ENCODE measurements around the gene ZNF148. TPM values are rescaled to one million over a fixed set of nuclear protein-coding genes. Genes with fewer than 3 reads are reported as not detected.
A peak's percentile ranks its signal among the peaks of the same experiment; 100 is the strongest.

Gene ZNF148
- total and polyA plus RNA-seq, 7 experiments from 2014 or later: 36.3 to 101 (median 58.6) TPM

- POLR2A ChIA-PET: no interaction called here
- intact Hi-C loops (cut with micrococcal nuclease): no loop called here
- H3K4me3 ChIP-seq (ENCODE audit: low read length): no peak overlapping the region
- H3K36me3 ChIP-seq (ENCODE audit: control insufficient read depth in 2 of 3, insufficient read depth in 3 of 3, low read length in 3 of 3): peaks cover 0 to 13% (median 2%) of the 10 kb centered on the region in 3 experiments
- H3K4me1 Mint-ChIP-seq: peaks cover 5 to 51% (median 26%) of the 10 kb centered on the region in 7 donors
- no peak overlapping the region for H3K27ac ChIP-seq (ENCODE audit: low read depth, low read length)
- H3K9me3 ChIP-seq (ENCODE audit: control insufficient read depth in 2 of 3, low read length in 3 of 3): no peaks in the 10 kb centered on the region
- peaks cover 9 to 51% (median 28%) of the 10 kb centered on the region in 5 donors for H3K36me3 Mint-ChIP-seq
- CTCF ChIA-PET: no interaction called here
- DNase-seq: no peak
- no peaks in the 10 kb centered on the region for H3K27me3 ChIP-seq (ENCODE audit: control insufficient read depth in 2 of 2, insufficient read depth in 2 of 2, low read length in 2 of 2)
- no peak for ATAC-seq
- peaks cover 0 to 4% (median 0%) of the 10 kb centered on the region in 11 donors for H3K9me3 Mint-ChIP-seq
- H3K27me3 Mint-ChIP-seq: no peaks in the 10 kb centered on the region
- H3K4me3 Mint-ChIP-seq: no peak overlapping the region
- H3K4me1 ChIP-seq (ENCODE audit: control insufficient read depth in 2 of 2, insufficient read depth in 2 of 2, low read length in 2 of 2): no peaks in the 10 kb centered on the region
- peak overlapping the region in 4 of 9 donors; percentile 6 to 58 (median 41) for H3K27ac Mint-ChIP-seq
These were observed 57.4 kb downstream of the ZNF148 start for GRCh38 chr3:125317761-125318160.

- Histone ChIP-seq H3K4me1 (ENCODE audit: control insufficient read depth in 2 of 2, insufficient read depth in 2 of 2, low read length in 2 of 2) (peaks cover 0 to 7% of the 10 kb centered on the region in 2 donors), H3K27me3 (ENCODE audit: control insufficient read depth in 2 of 2, insufficient read depth in 2 of 2, low read length in 2 of 2) (no peaks in the 10 kb centered on the region), H3K4me3 (ENCODE audit: low read length) (no peak overlapping the region), H3K36me3 (ENCODE audit: control insufficient read depth in 2 of 3, insufficient read depth in 3 of 3, low read length in 3 of 3) (peaks cover 0 to 8% (median 0%) of the 10 kb centered on the region in 3 experiments), H3K9me3 (ENCODE audit: control insufficient read depth in 2 of 3, low read length in 3 of 3) (no peaks in the 10 kb centered on the region), H3K27ac (ENCODE audit: low read depth, low read length) (no peak overlapping the region)
- Mint-ChIP-seq H3K4me3 (no peak overlapping the region), H3K4me1 (peaks cover 12 to 59% (median 35%) of the 10 kb centered on the region in 7 donors), H3K27ac (peak overlapping the region in 7 of 9 donors; percentile 14 to 82 (median 70)), H3K27me3 (no peaks in the 10 kb centered on the region), H3K9me3 (peaks cover 0 to 4% (median 0%) of the 10 kb centered on the region in 11 donors), H3K36me3 (peaks cover 9 to 54% (median 32%) of the 10 kb centered on the region in 5 donors)
- ChIA-PET POLR2A (interaction anchor here (0.6 kb wide), 1 partner anchor 39 kb away, joined by 3 read pairs; no protein-coding TSS in a partner anchor), CTCF (no interaction called here)
- no peak for ATAC-seq
- no peak for DNase-seq
- intact Hi-C loops (cut with micrococcal nuclease): no loop called here
These were observed 58.2 kb downstream of the ZNF148 start for GRCh38 chr3:125316949-125317348.

- H3K9me3 Mint-ChIP-seq: peaks cover 0 to 4% (median 0%) of the 10 kb centered on the region in 11 donors
- H3K4me3 ChIP-seq (ENCODE audit: low read length): no peak overlapping the region
- H3K27ac ChIP-seq (ENCODE audit: low read depth, low read length): no peak overlapping the region
- no peaks in the 10 kb centered on the region for H3K27me3 Mint-ChIP-seq
- peaks cover 16 to 65% (median 40%) of the 10 kb centered on the region in 7 donors for H3K4me1 Mint-ChIP-seq
- DNase-seq (no peak), ATAC-seq (no peak)
- H3K4me1 ChIP-seq (ENCODE audit: control insufficient read depth in 2 of 2, insufficient read depth in 2 of 2, low read length in 2 of 2): peaks cover 0 to 11% of the 10 kb centered on the region in 2 donors
- ChIA-PET CTCF (no interaction called here), POLR2A (interaction anchor here (1.2 kb wide), 1 partner anchor 59 kb away, joined by 4 read pairs; the partner anchor contains the start of gene ZNF148)
- H3K4me3 Mint-ChIP-seq: no peak overlapping the region
- H3K27me3 ChIP-seq (ENCODE audit: control insufficient read depth in 2 of 2, insufficient read depth in 2 of 2, low read length in 2 of 2): no peaks in the 10 kb centered on the region
- intact Hi-C loops (cut with micrococcal nuclease): no loop called here
- no peaks in the 10 kb centered on the region for H3K9me3 ChIP-seq (ENCODE audit: control insufficient read depth in 2 of 3, low read length in 3 of 3)
- H3K27ac Mint-ChIP-seq: peak overlapping the region in 8 of 9 donors; percentile 14 to 82 (median 71)
- H3K36me3 Mint-ChIP-seq: peaks cover 9 to 50% (median 32%) of the 10 kb centered on the region in 5 donors
- peaks cover 0 to 7% (median 0%) of the 10 kb centered on the region in 3 experiments for H3K36me3 ChIP-seq (ENCODE audit: control insufficient read depth in 2 of 3, insufficient read depth in 3 of 3, low read length in 3 of 3)
These were observed 58.9 kb downstream of the ZNF148 start for GRCh38 chr3:125316246-125316645.

GRCh38 chr3:125313060-125313635, 62.0 kb downstream of the ZNF148 start:
- DNase-seq (peak in 1 of 9 donors; percentile 3), ATAC-seq (no peak)
- peak overlapping the region in 5 of 10 donors; percentile 0 to 23 (median 9) for H3K4me3 Mint-ChIP-seq
- H3K27me3 Mint-ChIP-seq: no peaks in the 10 kb centered on the region
- ChIA-PET POLR2A (no interaction called here), CTCF (no interaction called here)
- peaks cover 22 to 74% (median 58%) of the 10 kb centered on the region in 7 donors for H3K4me1 Mint-ChIP-seq
- Histone ChIP-seq H3K4me1 (ENCODE audit: control insufficient read depth in 2 of 2, insufficient read depth in 2 of 2, low read length in 2 of 2) (peaks cover 0 to 17% of the 10 kb centered on the region in 2 donors), H3K4me3 (ENCODE audit: low read length) (no peak overlapping the region), H3K36me3 (ENCODE audit: control insufficient read depth in 2 of 3, insufficient read depth in 3 of 3, low read length in 3 of 3) (no peaks in the 10 kb centered on the region), H3K27me3 (ENCODE audit: control insufficient read depth in 2 of 2, insufficient read depth in 2 of 2, low read length in 2 of 2) (no peaks in the 10 kb centered on the region), H3K9me3 (ENCODE audit: control insufficient read depth in 2 of 3, low read length in 3 of 3) (no peaks in the 10 kb centered on the region), H3K27ac (ENCODE audit: low read depth, low read length) (no peak overlapping the region)
- intact Hi-C loops (cut with micrococcal nuclease): loop anchor here in 1 of 2 donors (5.0 kb wide), 3 partner anchors 64 to 604 kb away; partner anchors contain the start of gene ZNF148
- peaks cover 0 to 4% (median 0%) of the 10 kb centered on the region in 11 donors for H3K9me3 Mint-ChIP-seq
- H3K36me3 Mint-ChIP-seq: peaks cover 9 to 48% (median 33%) of the 10 kb centered on the region in 5 donors
- H3K27ac Mint-ChIP-seq: peak overlapping the region in 8 of 9 donors; percentile 40 to 86 (median 79)

- H3K4me3 Mint-ChIP-seq: peak overlapping the region; percentile 78 to 99 (median 94)
- H3K36me3 ChIP-seq (ENCODE audit: control insufficient read depth in 2 of 3, insufficient read depth in 3 of 3, low read length in 3 of 3): no peaks in the 10 kb centered on the region
- POLR2A ChIA-PET: interaction anchor here (1.0 to 1.8 kb wide), 2 partner anchors 65 to 173 kb away, joined by 3 to 7 read pairs; partner anchors contain the start of gene ZNF148
- peaks cover 0 to 4% (median 0%) of the 10 kb centered on the region in 11 donors for H3K9me3 Mint-ChIP-seq
- peaks cover 0 to 17% of the 10 kb centered on the region in 2 donors for H3K4me1 ChIP-seq (ENCODE audit: control insufficient read depth in 2 of 2, insufficient read depth in 2 of 2, low read length in 2 of 2)
- CTCF ChIA-PET: no interaction called here
- ATAC-seq: peak; percentile 92
- no peaks in the 10 kb centered on the region for H3K9me3 ChIP-seq (ENCODE audit: control insufficient read depth in 2 of 3, low read length in 3 of 3)
- intact Hi-C loops (cut with micrococcal nuclease): loop anchor here (1.0 to 5.0 kb wide), 7 partner anchors 14 to 607 kb away; partner anchors contain the start of gene ZNF148 (in 2 of the 2)
- no peaks in the 10 kb centered on the region for H3K27me3 Mint-ChIP-seq
- peak overlapping the region; percentile 52 for H3K4me3 ChIP-seq (ENCODE audit: low read length)
- H3K4me1 Mint-ChIP-seq: peaks cover 28 to 82% (median 65%) of the 10 kb centered on the region in 7 donors
- peak; percentile 15 to 51 (median 41) for DNase-seq
- peak overlapping the region; percentile 62 for H3K27ac ChIP-seq (ENCODE audit: low read depth, low read length)
- peak overlapping the region; percentile 40 to 97 (median 90) for H3K27ac Mint-ChIP-seq
- H3K36me3 Mint-ChIP-seq: peaks cover 0 to 46% (median 40%) of the 10 kb centered on the region in 5 donors
- H3K27me3 ChIP-seq (ENCODE audit: control insufficient read depth in 2 of 2, insufficient read depth in 2 of 2, low read length in 2 of 2): no peaks in the 10 kb centered on the region
These were observed 64.5 kb downstream of the ZNF148 start for GRCh38 chr3:125310623-125311081.

GRCh38 chr3:125309476-125309875, 65.6 kb downstream of the ZNF148 start:
- peaks cover 0 to 4% (median 0%) of the 10 kb centered on the region in 11 donors for H3K9me3 Mint-ChIP-seq
- H3K36me3 Mint-ChIP-seq: peaks cover under 1 to 52% (median 44%) of the 10 kb centered on the region in 5 donors
- H3K27me3 Mint-ChIP-seq: no peaks in the 10 kb centered on the region
- no peak overlapping the region for H3K27ac ChIP-seq (ENCODE audit: low read depth, low read length)
- H3K4me1 Mint-ChIP-seq: peaks cover 28 to 89% (median 71%) of the 10 kb centered on the region in 7 donors
- peaks cover 0 to 19% of the 10 kb centered on the region in 2 donors for H3K4me1 ChIP-seq (ENCODE audit: control insufficient read depth in 2 of 2, insufficient read depth in 2 of 2, low read length in 2 of 2)
- H3K27me3 ChIP-seq (ENCODE audit: control insufficient read depth in 2 of 2, insufficient read depth in 2 of 2, low read length in 2 of 2): no peaks in the 10 kb centered on the region
- H3K27ac Mint-ChIP-seq: peak overlapping the region; percentile 11 to 96 (median 48)
- intact Hi-C loops (cut with micrococcal nuclease): no loop called here
- no peaks in the 10 kb centered on the region for H3K36me3 ChIP-seq (ENCODE audit: control insufficient read depth in 2 of 3, insufficient read depth in 3 of 3, low read length in 3 of 3)
- no peak overlapping the region for H3K4me3 ChIP-seq (ENCODE audit: low read length)
- ATAC-seq (no peak), DNase-seq (no peak)
- peak overlapping the region in 9 of 10 donors; percentile 32 to 99 (median 64) for H3K4me3 Mint-ChIP-seq
- ChIA-PET CTCF (no interaction called here), POLR2A (interaction anchor here (0.6 to 1.8 kb wide), 2 partner anchors 14 to 66 kb away, joined by 3 to 7 read pairs; partner anchors contain the start of gene ZNF148)
- no peaks in the 10 kb centered on the region for H3K9me3 ChIP-seq (ENCODE audit: control insufficient read depth in 2 of 3, low read length in 3 of 3)

Data from naive thymus-derived CD4-positive, alpha-beta T cell (primary cell).